Nephron progenitor cell (in vitro differentiated cells): Measurements from ENCODE around the gene SPINT1.
A peak's percentile ranks its signal among the peaks of the same experiment; 100 is the strongest.

ENCODE experiments used
- DNase-seq: peaks from one replicate; pipeline ENCODE4 v3.0.0; 2021
- H3K27ac Mint-ChIP-seq: 2 replicates; pipeline ENCODE4 v1.8.0; 2021; ENCODE audit warnings: mild to moderate bottlenecking, moderate library complexity, mixed read lengths
- H3K27me3 Mint-ChIP-seq: 2 replicates; pipeline ENCODE4 v1.8.0; 2021; ENCODE audit warnings: mild to moderate bottlenecking, low read depth, mixed read lengths; ENCODE audit not compliant: poor library complexity
- H3K36me3 Mint-ChIP-seq: 2 replicates; pipeline ENCODE4 v1.8.0; 2021; ENCODE audit warnings: low read depth, mixed read lengths
- H3K4me1 Mint-ChIP-seq: 2 replicates; pipeline ENCODE4 v1.8.0; 2021; ENCODE audit warnings: mixed read lengths
- H3K4me3 Mint-ChIP-seq: 2 replicates; pipeline ENCODE4 v1.8.0; 2021; ENCODE audit warnings: mild to moderate bottlenecking, moderate library complexity, mixed read lengths
- H3K9me3 Mint-ChIP-seq: 2 replicates; pipeline ENCODE4 v1.8.0; 2021; ENCODE audit warnings: mild to moderate bottlenecking, moderate library complexity, mixed read lengths
- CTCF ChIP-seq: fragments of 200-600 bp; sonication (generic); IDR thresholded peaks from 2 replicates; pipeline ENCODE4 v1.5.0; 2021; ENCODE audit warnings: antibody characterized with exemption

Gene SPINT1

DNA sequence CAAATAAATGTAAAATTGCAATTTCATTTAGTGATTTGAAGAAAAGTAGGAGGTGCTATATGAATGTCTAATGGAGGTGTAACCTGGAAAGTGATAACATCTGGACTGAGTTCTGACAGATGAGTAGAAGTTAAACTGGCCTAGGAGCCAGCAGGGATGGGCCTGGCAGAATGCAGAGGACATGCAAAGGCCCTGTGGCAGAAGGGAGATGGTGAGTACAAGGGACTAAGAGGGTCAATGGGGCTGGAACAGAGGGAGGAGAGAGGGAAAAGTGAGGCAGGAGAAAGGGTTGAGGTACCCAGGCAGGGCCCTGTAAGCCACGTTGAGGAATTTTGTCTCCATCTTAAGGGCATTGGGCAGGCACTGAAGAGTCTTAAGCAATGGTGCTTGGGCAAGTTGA is 12.0 kb upstream of the SPINT1 start:
- no peak overlapping the region for H3K27ac Mint-ChIP-seq
- no peak for DNase-seq
- no peak for TF ChIP-seq CTCF
- H3K36me3 Mint-ChIP-seq = no peaks in the 10 kb centered on the region
- H3K9me3 Mint-ChIP-seq = no peaks in the 10 kb centered on the region
- H3K27me3 Mint-ChIP-seq = peaks cover 4% of the 10 kb centered on the region
- no peak overlapping the region for H3K4me3 Mint-ChIP-seq
- peaks cover 10% of the 10 kb centered on the region for H3K4me1 Mint-ChIP-seq

DNA sequence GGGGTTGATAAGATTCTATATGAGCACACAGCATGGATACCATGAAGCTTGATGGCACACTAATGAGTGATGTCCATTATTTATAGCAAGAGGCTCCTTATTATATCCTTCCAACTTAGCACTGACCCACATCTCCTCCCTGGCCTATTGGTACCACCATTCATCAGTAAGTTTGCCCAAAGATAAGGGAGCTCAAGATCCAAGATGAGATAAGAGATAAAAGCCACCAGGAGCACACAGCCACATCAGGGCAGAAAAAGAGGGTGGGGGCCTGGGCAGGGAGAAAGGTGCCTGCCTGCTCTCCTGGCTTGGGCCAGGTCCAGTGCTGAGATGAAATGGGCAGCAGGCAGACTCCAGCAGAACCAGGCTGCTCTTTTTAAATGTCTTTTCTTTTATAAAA is 10.9 kb upstream of the SPINT1 start:
- Mint-ChIP-seq H3K27ac (no peak overlapping the region), H3K27me3 (peaks cover 4% of the 10 kb centered on the region), H3K4me1 (peaks cover 10% of the 10 kb centered on the region), H3K9me3 (no peaks in the 10 kb centered on the region), H3K4me3 (no peak overlapping the region), H3K36me3 (no peaks in the 10 kb centered on the region)
- no peak for TF ChIP-seq CTCF
- no peak for DNase-seq

GRCh38 chr15:40836020-40836419 is 7.8 kb upstream of the SPINT1 start:
- Mint-ChIP-seq H3K27me3 (peaks cover 27% of the 10 kb centered on the region), H3K9me3 (no peaks in the 10 kb centered on the region), H3K27ac (no peak overlapping the region), H3K4me3 (no peak overlapping the region), H3K36me3 (no peaks in the 10 kb centered on the region), H3K4me1 (peaks cover 5% of the 10 kb centered on the region)
- DNase-seq = no peak
- TF ChIP-seq CTCF = no peak

GRCh38 chr15:40838756-40839155 is 5.1 kb upstream of the SPINT1 start:
- TF ChIP-seq CTCF = no peak
- DNase-seq = no peak
- Mint-ChIP-seq H3K4me1 (peaks cover 13% of the 10 kb centered on the region), H3K27me3 (peaks cover 54% of the 10 kb centered on the region), H3K27ac (no peak overlapping the region), H3K9me3 (no peaks in the 10 kb centered on the region), H3K36me3 (no peaks in the 10 kb centered on the region), H3K4me3 (no peak overlapping the region)

- Mint-ChIP-seq H3K9me3 (no peaks in the 10 kb centered on the region), H3K4me3 (no peak overlapping the region), H3K27ac (no peak overlapping the region), H3K4me1 (peaks cover 29% of the 10 kb centered on the region), H3K36me3 (no peaks in the 10 kb centered on the region), H3K27me3 (peaks cover 79% of the 10 kb centered on the region)
- TF ChIP-seq CTCF = no peak
- no peak for DNase-seq
Measured at GRCh38 chr15:40841741-40842140, 2.1 kb upstream of the SPINT1 start.

DNA sequence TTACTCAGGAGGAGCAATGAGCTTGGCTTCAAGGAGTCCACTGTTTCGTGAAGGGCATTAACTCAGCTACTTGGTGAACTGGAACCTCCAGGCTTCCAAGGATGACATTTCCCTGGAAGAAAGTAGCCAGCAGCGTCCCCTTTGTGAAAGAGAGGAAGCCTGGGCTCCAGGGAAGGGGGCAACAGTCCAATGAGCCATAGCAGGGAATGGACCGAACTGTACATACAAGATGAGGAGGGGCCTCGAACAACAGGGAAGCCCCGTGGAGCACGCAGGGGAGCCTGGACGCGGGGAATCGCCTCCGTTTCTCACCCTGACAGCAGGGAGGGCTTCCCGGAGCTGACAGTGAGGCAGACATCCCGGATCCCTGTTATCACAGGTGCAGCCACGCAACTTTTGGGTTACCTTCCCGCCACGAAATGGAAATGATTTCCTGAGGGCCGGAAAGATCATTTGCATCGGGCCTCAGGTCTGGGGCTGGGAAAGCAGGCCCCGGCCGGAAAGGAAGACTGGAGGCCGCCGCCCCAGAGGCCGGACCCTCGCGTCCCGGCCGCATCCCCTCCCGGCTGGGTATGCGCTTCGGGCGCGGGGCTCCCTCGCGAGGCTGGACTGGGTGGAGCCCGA is 475 bp upstream of the SPINT1 start:
- DNase-seq = peak; percentile 23
- no peak overlapping the region for H3K27ac Mint-ChIP-seq
- no peak for TF ChIP-seq CTCF
- H3K9me3 Mint-ChIP-seq = no peaks in the 10 kb centered on the region
- H3K27me3 Mint-ChIP-seq = peaks cover 70% of the 10 kb centered on the region
- H3K4me1 Mint-ChIP-seq = peaks cover 46% of the 10 kb centered on the region
- no peaks in the 10 kb centered on the region for H3K36me3 Mint-ChIP-seq
- peak overlapping the region; percentile 84 for H3K4me3 Mint-ChIP-seq
